Measurements from ENCODE around the gene TSTD1. TPM values are rescaled to one million over a fixed set of nuclear protein-coding genes. Genes with fewer than 3 reads are reported as not detected.

TSTD1 gene
- total and polyA plus RNA-seq, 2 of the 8 experiments (the other 6 are each of a cell fraction or from before 2014, with no cell fraction given), result 60.9 to 314 TPM

DNA sequence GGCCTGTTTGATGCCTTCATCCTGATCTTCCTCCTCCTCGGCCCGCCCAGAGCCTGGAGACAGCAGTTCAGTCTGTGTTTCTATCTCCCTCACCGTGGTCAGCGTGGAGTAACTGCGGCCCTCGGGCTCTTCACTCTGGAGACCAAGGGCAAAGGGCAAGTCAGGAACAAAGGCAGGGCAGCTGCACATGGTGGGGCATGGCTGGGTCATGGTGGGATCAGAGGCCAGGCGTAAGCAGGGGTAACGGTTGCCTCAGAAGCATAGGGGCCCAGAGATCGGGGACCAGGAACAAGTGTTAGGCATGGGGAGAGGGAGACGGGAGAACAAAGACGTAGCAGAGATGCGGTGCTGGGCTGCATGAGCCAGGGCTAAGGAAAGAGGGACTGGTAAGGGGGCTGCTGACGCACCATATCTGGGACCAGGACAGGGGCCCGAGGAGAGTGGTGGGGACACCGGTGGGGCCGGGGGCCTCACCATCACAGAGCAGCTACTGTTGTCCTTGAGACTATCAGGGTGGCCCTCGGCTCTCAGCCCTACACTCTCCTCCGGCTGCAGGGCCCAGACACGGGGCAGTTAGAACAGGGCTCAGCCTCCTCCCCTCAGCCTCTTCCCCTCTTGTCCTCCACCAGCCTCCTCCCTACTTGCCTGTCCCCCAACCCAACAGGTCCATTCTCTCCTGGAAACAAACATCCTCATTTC is 34.1 kb upstream of the TSTD1 start:
- Histone ChIP-seq H3K79me1 (ENCODE audit: low read depth, low read length) (no peaks in the 10 kb centered on the region), H3K4me3 (ENCODE audit: extremely low read depth in 1 of 4, insufficient read depth in 2 of 4, low read depth in 3 of 4, low read length in 4 of 4) (no peak overlapping the region), H3K9ac (replicated peaks in 1 of 4; ENCODE audit: extremely low read depth in 1 of 4, low read depth in 3 of 4, low read length in 3 of 4) (no peak overlapping the region), H3K4me1 (replicated peaks in 1 of 4; ENCODE audit: control insufficient read depth in 3 of 4, insufficient read depth in 4 of 4, low read length in 3 of 4) (peaks cover 0 to 8% (median 3%) of the 10 kb centered on the region in 4 experiments; a peak in 3 of 7 replicates), H4K20me1 (replicated peaks in 1 of 2; ENCODE audit: control insufficient read depth in 1 of 2, insufficient read depth in 2 of 2, low read length in 2 of 2) (peaks cover 0 to 3% of the 10 kb centered on the region in 2 experiments), H3K4ac (replicated peaks; ENCODE audit: insufficient read length, low read depth, low read length) (no peak overlapping the region), H2AFZ (ENCODE audit: low read length) (no peak overlapping the region), H2AK5ac (ENCODE audit: low read depth, low read length) (no peak overlapping the region), H3K9me3 (ENCODE audit: insufficient read depth in 2 of 2, low read depth in 1 of 2, low read length in 1 of 2) (no peaks in the 10 kb centered on the region), H4K8ac (ENCODE audit: extremely low read depth, insufficient read depth, low read length) (no peak overlapping the region), H2BK5ac (ENCODE audit: low read depth, low read length) (no peak overlapping the region), H3K18ac (ENCODE audit: extremely low read depth, low read length) (no peak overlapping the region), H3K79me2 (ENCODE audit: control insufficient read depth in 1 of 2, insufficient read depth in 2 of 2, low read length in 2 of 2) (no peaks in the 10 kb centered on the region), H3K23me2 (ENCODE audit: low read depth, low read length) (no peaks in the 10 kb centered on the region), H2BK120ac (replicated peaks; ENCODE audit: low read depth, low read length) (no peak overlapping the region), H2BK12ac (ENCODE audit: low read depth, low read length) (no peak overlapping the region), H4K5ac (ENCODE audit: insufficient read length, low read depth, low read length) (no peak overlapping the region), H3K4me2 (ENCODE audit: insufficient read depth in 1 of 2, low read depth in 2 of 2, low read length in 2 of 2) (no peak overlapping the region), H3K56ac (replicated peaks; ENCODE audit: insufficient read length, low read depth, low read length) (no peak overlapping the region), H3K23ac (ENCODE audit: insufficient read length) (no peak overlapping the region), H4K91ac (replicated peaks; ENCODE audit: insufficient read length, low read length) (no peak overlapping the region), H3K36me3 (ENCODE audit: control insufficient read depth in 2 of 4, insufficient read depth in 4 of 4, low read length in 3 of 4) (no peaks in the 10 kb centered on the region), H2BK15ac (ENCODE audit: low read length) (no peak overlapping the region), H3K27me3 (replicated peaks in 1 of 4; ENCODE audit: control insufficient read depth in 3 of 4, extremely low read depth in 1 of 4, insufficient read depth in 3 of 4, low read length in 3 of 4) (no peaks in the 10 kb centered on the region), H3K14ac (ENCODE audit: insufficient read length) (no peak overlapping the region), H3K27ac (ENCODE audit: low read depth, low read length) (no peak overlapping the region), H2BK20ac (ENCODE audit: low read length) (no peak overlapping the region)
- POLR2A ChIA-PET (ENCODE audit: partially characterized antibody), result interaction anchor here (1.5 kb wide), 1 partner anchor 59 kb away, joined by 6 read pairs; the partner anchor contains the start of gene DEDD
- FAIRE-seq (no peak), DNase-seq (ENCODE audit: low read depth in 1 of 2, low spot score in 2 of 2) (no peak)
- WGBS, 2 experiments (ENCODE audit: extremely low coverage in 1 of 2, insufficient coverage in 1 of 2, insufficient read length in 1 of 2, insufficient replicate concordance in 2 of 2, low coverage in 1 of 2, low lambda C conversion rate in 2 of 2, missing lambda C conversion rate in 1 of 2), result 90% methylated on average over 19 of the region's 19 CpGs; no CpG with 5 or more reads in 1 of the 2 experiments
- CTCF ChIA-PET (ENCODE audit: partially characterized antibody), result interaction anchor here (0.7 to 17.8 kb wide), 11 partner anchors 11 to 67 kb away, joined by 3 to 282 read pairs (median 8); partner anchors contain the start of genes KLHDC9, NECTIN4, NIT1 and PFDN2
- TF ChIP-seq RNF2 (IDR thresholded peaks at IDR 0.05; ENCODE audit: borderline replicate concordance, low read depth, low read length, missing control alignments, poor library complexity, severe bottlenecking) (no peak), CREB1 (IDR thresholded peaks at IDR 0.05) (no peak), EP300 (IDR thresholded peaks at IDR 0.05; ENCODE audit: borderline replicate concordance in 1 of 2, low read depth in 2 of 2, low read length in 2 of 2) (no peak), PHF8 (conservative IDR thresholded peaks at IDR 0.05; ENCODE audit: low read depth, low read length) (no peak)
- TF ChIP-seq, protein P1, sequence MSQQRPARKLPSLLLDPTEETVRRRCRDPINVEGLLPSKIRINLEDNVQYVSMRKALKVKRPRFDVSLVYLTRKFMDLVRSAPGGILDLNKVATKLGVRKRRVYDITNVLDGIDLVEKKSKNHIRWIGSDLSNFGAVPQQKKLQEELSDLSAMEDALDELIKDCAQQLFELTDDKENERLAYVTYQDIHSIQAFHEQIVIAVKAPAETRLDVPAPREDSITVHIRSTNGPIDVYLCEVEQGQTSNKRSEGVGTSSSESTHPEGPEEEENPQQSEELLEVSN (IDR thresholded peaks at IDR 0.05), result no peak
- TF ChIP-seq, protein P2, sequence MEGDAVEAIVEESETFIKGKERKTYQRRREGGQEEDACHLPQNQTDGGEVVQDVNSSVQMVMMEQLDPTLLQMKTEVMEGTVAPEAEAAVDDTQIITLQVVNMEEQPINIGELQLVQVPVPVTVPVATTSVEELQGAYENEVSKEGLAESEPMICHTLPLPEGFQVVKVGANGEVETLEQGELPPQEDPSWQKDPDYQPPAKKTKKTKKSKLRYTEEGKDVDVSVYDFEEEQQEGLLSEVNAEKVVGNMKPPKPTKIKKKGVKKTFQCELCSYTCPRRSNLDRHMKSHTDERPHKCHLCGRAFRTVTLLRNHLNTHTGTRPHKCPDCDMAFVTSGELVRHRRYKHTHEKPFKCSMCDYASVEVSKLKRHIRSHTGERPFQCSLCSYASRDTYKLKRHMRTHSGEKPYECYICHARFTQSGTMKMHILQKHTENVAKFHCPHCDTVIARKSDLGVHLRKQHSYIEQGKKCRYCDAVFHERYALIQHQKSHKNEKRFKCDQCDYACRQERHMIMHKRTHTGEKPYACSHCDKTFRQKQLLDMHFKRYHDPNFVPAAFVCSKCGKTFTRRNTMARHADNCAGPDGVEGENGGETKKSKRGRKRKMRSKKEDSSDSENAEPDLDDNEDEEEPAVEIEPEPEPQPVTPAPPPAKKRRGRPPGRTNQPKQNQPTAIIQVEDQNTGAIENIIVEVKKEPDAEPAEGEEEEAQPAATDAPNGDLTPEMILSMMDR (IDR thresholded peaks at IDR 0.05; ENCODE audit: control extremely low read depth in 1 of 3, insufficient read depth in 1 of 3, low read depth in 1 of 3, low read length in 3 of 3), result no peak

Measured in H1 (cell line).